ENCODE measurements around the gene BABAM2. TPM values are rescaled to one million over a fixed set of nuclear protein-coding genes. Genes with fewer than 3 reads are reported as not detected.

Gene BABAM2
- total and polyA plus RNA-seq, 2 experiments from 2014 or later, result 28.8 to 43.6 TPM

- TF ChIP-seq EZH2phosphoT487 (IDR thresholded peaks at IDR 0.05; ENCODE audit: low read depth, severe bottlenecking, unreplicated experiment) (no peak), EZH2 (IDR thresholded peaks at IDR 0.05; ENCODE audit: borderline replicate concordance) (no peak), CTCF (IDR thresholded peaks at IDR 0.05; ENCODE audit: poor library complexity) (no peak)
- no peak overlapping the region for H2AFZ ChIP-seq
- no peaks in the 10 kb centered on the region for H3K79me2 ChIP-seq
- no peak overlapping the region for H3K27ac ChIP-seq
- 83% methylated on average over 1 of the region's 1 CpG for WGBS (ENCODE audit: low lambda C conversion rate, missing lambda C conversion rate)
- H3K9me3 ChIP-seq (ENCODE audit: low read depth), result peaks cover 2% of the 10 kb centered on the region
- H3K4me3 ChIP-seq, result no peak overlapping the region
- H4K20me1 ChIP-seq (ENCODE audit: insufficient read depth, poor library complexity, severe bottlenecking), result no peaks in the 10 kb centered on the region
- H3K4me1 ChIP-seq (ENCODE audit: insufficient read depth), result peaks cover 4% of the 10 kb centered on the region
- H3K4me2 ChIP-seq, result no peak overlapping the region
- H3K9me2 ChIP-seq (replicated peaks; ENCODE audit: insufficient read depth), result no peaks in the 10 kb centered on the region
- H3K27me3 ChIP-seq, result no peaks in the 10 kb centered on the region
- no peaks in the 10 kb centered on the region for H3K36me3 ChIP-seq (replicated peaks; ENCODE audit: insufficient read depth, low read depth)
- no peak for DNase-seq (ENCODE audit: low spot score)
Measured at GRCh38 chr2:27852691-27853090, 37.8 kb upstream of the BABAM2 start.

- Histone ChIP-seq H3K27ac (no peak overlapping the region), H3K4me1 (ENCODE audit: insufficient read depth) (peaks cover 4% of the 10 kb centered on the region), H2AFZ (no peak overlapping the region), H3K27me3 (no peaks in the 10 kb centered on the region), H3K4me2 (no peak overlapping the region), H3K9me3 (ENCODE audit: low read depth) (peaks cover 4% of the 10 kb centered on the region), H3K36me3 (replicated peaks; ENCODE audit: insufficient read depth, low read depth) (no peaks in the 10 kb centered on the region), H3K9me2 (replicated peaks; ENCODE audit: insufficient read depth) (no peaks in the 10 kb centered on the region), H4K20me1 (ENCODE audit: insufficient read depth, poor library complexity, severe bottlenecking) (no peaks in the 10 kb centered on the region), H3K79me2 (no peaks in the 10 kb centered on the region), H3K4me3 (no peak overlapping the region)
- 80% methylated on average over 3 of the region's 3 CpGs for WGBS (ENCODE audit: low lambda C conversion rate, missing lambda C conversion rate)
- no peak for TF ChIP-seq EZH2 (IDR thresholded peaks at IDR 0.05; ENCODE audit: borderline replicate concordance)
- no peak for TF ChIP-seq CTCF (IDR thresholded peaks at IDR 0.05; ENCODE audit: poor library complexity)
- TF ChIP-seq EZH2phosphoT487 (IDR thresholded peaks at IDR 0.05; ENCODE audit: low read depth, severe bottlenecking, unreplicated experiment), result no peak
- DNase-seq (ENCODE audit: low spot score), result no peak
Measured at GRCh38 chr2:27854229-27854862, 36.2 kb upstream of the BABAM2 start.

GRCh38 chr2:27855476-27855875 lies 35.1 kb upstream of the BABAM2 start:
- H3K4me2 ChIP-seq, result no peak overlapping the region
- H3K27me3 ChIP-seq, result no peaks in the 10 kb centered on the region
- no peak overlapping the region for H2AFZ ChIP-seq
- H4K20me1 ChIP-seq (ENCODE audit: insufficient read depth, poor library complexity, severe bottlenecking), result no peaks in the 10 kb centered on the region
- DNase-seq (ENCODE audit: low spot score), result no peak
- H3K36me3 ChIP-seq (replicated peaks; ENCODE audit: insufficient read depth, low read depth), result no peaks in the 10 kb centered on the region
- no peak overlapping the region for H3K27ac ChIP-seq
- no peaks in the 10 kb centered on the region for H3K9me2 ChIP-seq (replicated peaks; ENCODE audit: insufficient read depth)
- H3K4me1 ChIP-seq (ENCODE audit: insufficient read depth), result peaks cover 4% of the 10 kb centered on the region
- H3K4me3 ChIP-seq, result no peak overlapping the region
- no peaks in the 10 kb centered on the region for H3K79me2 ChIP-seq
- no peak for TF ChIP-seq EZH2phosphoT487 (IDR thresholded peaks at IDR 0.05; ENCODE audit: low read depth, severe bottlenecking, unreplicated experiment)
- TF ChIP-seq CTCF (IDR thresholded peaks at IDR 0.05; ENCODE audit: poor library complexity), result no peak
- TF ChIP-seq EZH2 (IDR thresholded peaks at IDR 0.05; ENCODE audit: borderline replicate concordance), result no peak
- peaks cover 4% of the 10 kb centered on the region for H3K9me3 ChIP-seq (ENCODE audit: low read depth)

Measured in hepatocyte (in vitro differentiated cells).